ENCODE measurements around the gene USHBP1.
A peak's percentile ranks its signal among the peaks of the same experiment; 100 is the strongest.
"Not testable (repeated sequence)": the region's sequence is repeated elsewhere in the genome, so short reads cannot be mapped to it uniquely, and the experiment has no call there.

Gene USHBP1

DNA sequence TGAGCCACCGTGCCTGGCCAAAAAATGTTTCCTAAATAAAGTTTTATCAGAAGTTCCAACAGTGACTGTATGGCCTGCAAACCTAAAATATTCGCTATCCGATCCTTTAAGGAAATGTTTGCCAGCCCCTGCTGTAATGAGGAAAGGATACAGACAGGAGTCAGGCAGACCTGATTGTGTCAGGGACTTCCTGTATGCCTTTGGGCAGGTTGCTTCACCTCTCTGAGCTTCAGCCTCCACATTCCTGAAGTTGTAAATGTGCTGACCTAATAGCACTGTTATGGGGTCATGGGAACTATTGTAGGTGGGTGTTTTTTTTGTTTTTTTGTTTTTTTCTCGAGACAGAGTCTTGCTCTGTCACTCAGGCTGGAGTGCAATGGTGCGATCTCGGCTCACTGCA lies 32.4 kb upstream of the USHBP1 start:
- DNase-seq (ENCODE audit: insufficient read length, low spot score) (no peak), FAIRE-seq (no peak)
- TF ChIP-seq POLR2A (IDR thresholded peaks at IDR 0.05; ENCODE audit: low read depth, low read length) (no peak), PAX5 (IDR thresholded peaks at IDR 0.05; ENCODE audit: insufficient read depth, low read length, severe bottlenecking) (no peak), POU2F2 (IDR thresholded peaks at IDR 0.05; ENCODE audit: low read depth, low read length) (no peak), POLR2AphosphoS5 (IDR thresholded peaks at IDR 0.05; ENCODE audit: low read depth, low read length) (no peak), TAF1 (IDR thresholded peaks at IDR 0.05; ENCODE audit: low read depth, low read length) (no peak), SPI1 (IDR thresholded peaks at IDR 0.05; ENCODE audit: low read depth, low read length) (no peak)

DNA sequence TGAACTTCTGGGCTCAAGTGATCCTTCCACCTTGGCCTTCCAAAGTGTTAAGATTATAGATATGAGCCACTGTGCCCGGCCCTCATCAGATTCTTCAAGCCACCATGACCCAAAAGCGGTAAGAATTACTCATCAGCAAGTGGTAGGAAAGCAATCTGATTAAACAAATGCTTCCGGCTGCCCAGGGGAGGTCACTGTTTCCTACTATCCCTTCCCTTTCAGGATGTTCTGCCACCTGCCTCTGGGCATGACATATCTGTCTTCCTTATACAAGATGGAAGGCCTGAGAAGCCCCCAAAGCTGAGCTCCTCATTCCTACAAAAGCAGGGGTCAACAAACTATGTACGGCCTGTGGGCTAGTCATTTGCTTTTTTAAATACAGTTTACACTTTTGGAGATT lies 31.7 kb upstream of the USHBP1 start:
- TF ChIP-seq POU2F2 (IDR thresholded peaks at IDR 0.05; ENCODE audit: low read depth, low read length) (no peak), POLR2AphosphoS5 (IDR thresholded peaks at IDR 0.05; ENCODE audit: low read depth, low read length) (no peak), POLR2A (IDR thresholded peaks at IDR 0.05; ENCODE audit: low read depth, low read length) (no peak), TAF1 (IDR thresholded peaks at IDR 0.05; ENCODE audit: low read depth, low read length) (no peak), PAX5 (IDR thresholded peaks at IDR 0.05; ENCODE audit: insufficient read depth, low read length, severe bottlenecking) (no peak)
- DNase-seq (ENCODE audit: insufficient read length, low spot score) (no peak), FAIRE-seq (no peak)

DNA sequence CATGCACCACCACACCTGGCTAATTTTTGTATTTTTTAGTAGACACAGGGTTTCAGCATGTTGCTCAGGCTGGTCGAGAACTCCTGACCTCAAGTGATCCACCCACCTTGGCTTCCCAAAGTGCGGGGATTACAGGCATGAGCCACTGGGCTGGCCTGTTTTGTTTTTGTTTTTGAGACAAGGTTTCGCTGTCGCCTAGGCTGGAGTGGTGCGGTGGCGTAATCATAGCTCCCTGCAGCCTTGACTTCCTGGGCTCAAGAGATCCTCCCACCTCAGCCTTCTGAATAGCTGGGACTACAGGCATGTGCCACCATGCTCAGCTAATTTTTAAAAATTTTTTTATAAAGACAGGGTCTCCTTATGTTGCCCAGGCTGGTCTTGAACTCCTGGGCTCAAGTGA lies 31.0 kb upstream of the USHBP1 start:
- not testable (repeated sequence) for FAIRE-seq; DNase-seq (ENCODE audit: insufficient read length, low spot score)

DNA sequence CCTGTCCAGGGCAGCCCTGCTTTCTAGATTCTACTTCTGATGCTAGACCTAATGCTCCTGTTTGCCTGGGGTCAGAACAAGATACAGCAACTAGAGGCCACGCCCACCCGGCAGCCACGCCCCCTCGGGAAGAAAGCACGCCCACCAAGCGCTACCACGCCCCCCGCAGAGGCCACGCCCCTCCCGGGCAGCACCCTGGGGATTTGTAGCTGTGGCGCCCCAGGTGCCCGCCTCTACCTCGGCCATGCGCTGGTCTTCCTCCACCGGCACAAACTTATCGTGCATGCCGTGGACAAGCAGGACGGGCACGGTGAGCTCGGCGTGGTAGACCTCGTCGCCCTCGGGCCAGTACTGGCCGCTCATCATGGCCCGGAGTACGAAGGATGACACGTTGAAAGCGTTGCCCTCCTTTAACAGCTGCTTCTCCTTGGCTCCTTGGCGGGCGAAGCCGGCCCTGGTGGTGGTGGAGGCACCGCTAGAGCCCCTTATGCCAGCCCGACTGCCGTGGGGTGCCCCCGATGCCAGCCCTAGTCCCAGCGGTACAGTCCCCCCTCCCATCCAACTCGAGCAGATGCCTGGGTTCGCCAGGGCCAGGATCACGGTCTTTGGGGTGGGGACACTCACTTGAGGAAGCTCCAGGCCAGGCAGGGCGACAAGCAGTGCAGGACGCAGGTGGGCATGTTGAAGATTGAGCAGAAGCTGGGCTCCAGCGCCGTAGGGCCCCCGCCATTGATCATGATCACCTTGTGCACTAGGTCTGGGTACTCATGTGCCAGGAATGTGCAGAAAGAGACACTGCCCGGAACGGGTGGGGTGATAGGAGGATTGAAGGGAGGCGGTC lies 29.7 kb upstream of the USHBP1 start:
- FAIRE-seq (peak; percentile 56), DNase-seq (ENCODE audit: insufficient read length, low spot score) (peak; percentile 62)
- TF ChIP-seq POLR2AphosphoS5 (IDR thresholded peaks at IDR 0.05; ENCODE audit: low read depth, low read length) (no peak), PAX5 (IDR thresholded peaks at IDR 0.05; ENCODE audit: insufficient read depth, low read length, severe bottlenecking) (no peak), POLR2A (IDR thresholded peaks at IDR 0.05; ENCODE audit: low read depth, low read length) (no peak), SPI1 (IDR thresholded peaks at IDR 0.05; ENCODE audit: low read depth, low read length) (no peak), POU2F2 (IDR thresholded peaks at IDR 0.05; ENCODE audit: low read depth, low read length) (no peak), TAF1 (IDR thresholded peaks at IDR 0.05; ENCODE audit: low read depth, low read length) (no peak)

DNA sequence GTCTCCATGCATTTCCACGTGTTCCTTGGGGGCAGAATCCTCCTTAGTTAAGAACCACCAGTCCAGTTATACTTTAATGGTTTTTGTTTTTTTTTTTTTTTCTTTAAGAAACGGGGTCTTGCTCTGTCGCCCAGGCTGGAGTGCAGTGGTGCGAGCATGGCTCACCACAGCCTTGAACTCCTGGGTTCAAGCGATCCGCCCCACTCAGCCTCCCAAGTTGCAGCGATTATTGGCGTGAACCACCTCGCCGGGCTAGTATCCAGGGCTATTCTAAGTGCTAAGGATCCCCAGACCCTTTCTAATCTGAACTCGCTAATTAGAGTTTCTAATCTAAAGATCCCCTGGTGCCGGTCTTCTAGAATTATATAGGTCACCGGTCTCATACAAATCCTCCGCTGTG lies 29.1 kb upstream of the USHBP1 start:
- no peak for FAIRE-seq
- DNase-seq (ENCODE audit: insufficient read length, low spot score) = no peak
- TF ChIP-seq POU2F2 (IDR thresholded peaks at IDR 0.05; ENCODE audit: low read depth, low read length) = no peak
- no peak for TF ChIP-seq PAX5 (IDR thresholded peaks at IDR 0.05; ENCODE audit: insufficient read depth, low read length, severe bottlenecking)
- no peak for TF ChIP-seq POLR2A (IDR thresholded peaks at IDR 0.05; ENCODE audit: low read depth, low read length)
- TF ChIP-seq TAF1 (IDR thresholded peaks at IDR 0.05; ENCODE audit: low read depth, low read length) = no peak
- no peak for TF ChIP-seq POLR2AphosphoS5 (IDR thresholded peaks at IDR 0.05; ENCODE audit: low read depth, low read length)
- TF ChIP-seq SPI1 (IDR thresholded peaks at IDR 0.05; ENCODE audit: low read depth, low read length) = no peak

DNA sequence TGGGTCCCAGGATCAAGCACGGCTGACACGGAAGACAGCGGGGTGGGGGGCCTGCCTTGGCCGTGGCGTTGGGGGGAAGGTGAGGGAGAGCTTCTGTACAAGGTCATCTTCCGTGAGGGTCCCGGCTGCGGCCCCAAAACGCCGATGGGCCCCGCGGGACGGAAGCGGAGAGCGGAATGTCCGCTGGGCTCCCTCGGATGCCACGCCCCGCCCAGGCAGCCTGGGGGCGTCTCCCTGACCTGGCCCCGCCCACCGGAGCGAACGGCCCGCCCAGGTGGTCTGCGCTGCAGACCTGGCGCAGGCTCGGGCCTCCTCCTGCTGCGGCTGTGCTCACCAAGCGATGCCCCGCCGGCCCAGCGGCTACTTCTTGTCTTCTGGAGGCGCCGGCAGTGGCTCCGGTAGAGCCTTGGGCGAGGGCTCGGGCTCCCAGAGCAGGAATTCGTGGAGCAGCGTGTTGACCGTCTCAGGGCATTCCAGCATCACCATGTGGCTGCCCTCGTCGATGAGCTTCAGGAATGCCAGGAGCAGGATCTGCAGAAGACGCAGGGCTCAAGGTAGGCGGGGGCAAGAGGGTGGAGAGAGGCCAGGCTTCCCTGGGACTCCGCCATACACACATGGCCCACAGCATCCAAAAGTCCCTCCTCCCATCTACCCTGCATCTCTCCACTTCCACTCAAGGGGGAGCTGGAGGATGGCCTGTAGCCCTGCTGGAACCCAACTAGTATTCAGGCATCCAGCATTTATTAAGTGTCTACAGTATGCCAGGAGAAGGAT lies 27.9 kb upstream of the USHBP1 start:
- DNase-seq (ENCODE audit: insufficient read length, low spot score) (peak; percentile 98), FAIRE-seq (peak; percentile 96)

DNA sequence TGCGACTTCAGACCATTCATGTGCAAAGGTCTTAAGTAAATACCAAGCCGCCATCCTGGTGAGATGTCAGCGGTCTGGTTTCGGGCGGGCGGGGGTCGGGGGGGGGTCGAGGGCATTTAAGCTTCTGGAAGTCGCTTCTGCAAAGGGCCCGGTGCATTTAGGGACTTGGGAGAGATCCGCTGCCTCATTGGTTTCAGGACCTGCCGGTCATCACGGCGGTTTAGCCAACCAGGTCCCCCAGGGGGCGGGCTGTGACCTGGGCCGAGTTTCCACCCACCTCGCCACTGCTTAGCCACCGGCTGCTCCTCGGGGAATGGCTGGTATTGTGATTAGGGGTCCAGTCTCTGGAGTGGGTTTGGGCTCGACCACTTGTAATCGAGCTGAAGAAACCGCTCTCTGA lies 24.9 kb upstream of the USHBP1 start:
- DNase-seq (ENCODE audit: insufficient read length, low spot score) (peak; percentile 77), FAIRE-seq (peak; percentile 41)
- no peak for TF ChIP-seq SPI1 (IDR thresholded peaks at IDR 0.05; ENCODE audit: low read depth, low read length)
- TF ChIP-seq POU2F2 (IDR thresholded peaks at IDR 0.05; ENCODE audit: low read depth, low read length) = no peak
- no peak for TF ChIP-seq TAF1 (IDR thresholded peaks at IDR 0.05; ENCODE audit: low read depth, low read length)
- no peak for TF ChIP-seq POLR2AphosphoS5 (IDR thresholded peaks at IDR 0.05; ENCODE audit: low read depth, low read length)
- no peak for TF ChIP-seq PAX5 (IDR thresholded peaks at IDR 0.05; ENCODE audit: insufficient read depth, low read length, severe bottlenecking)
- no peak for TF ChIP-seq POLR2A (IDR thresholded peaks at IDR 0.05; ENCODE audit: low read depth, low read length)

More for the DNA sequence above, 27.9 kb upstream of the USHBP1 start:
- TF ChIP-seq POLR2A (IDR thresholded peaks at IDR 0.05; ENCODE audit: low read depth, low read length) = no peak
- TF ChIP-seq PAX5 (IDR thresholded peaks at IDR 0.05; ENCODE audit: insufficient read depth, low read length, severe bottlenecking) = no peak
- no peak for TF ChIP-seq SPI1 (IDR thresholded peaks at IDR 0.05; ENCODE audit: low read depth, low read length)
- TF ChIP-seq TAF1 (IDR thresholded peaks at IDR 0.05; ENCODE audit: low read depth, low read length) = no peak
- peak; percentile 54; the same call in 1 of the 2 replicates for TF ChIP-seq POU2F2 (IDR thresholded peaks at IDR 0.05; ENCODE audit: low read depth, low read length)
- TF ChIP-seq POLR2AphosphoS5 (IDR thresholded peaks at IDR 0.05; ENCODE audit: low read depth, low read length) = no peak

DNA sequence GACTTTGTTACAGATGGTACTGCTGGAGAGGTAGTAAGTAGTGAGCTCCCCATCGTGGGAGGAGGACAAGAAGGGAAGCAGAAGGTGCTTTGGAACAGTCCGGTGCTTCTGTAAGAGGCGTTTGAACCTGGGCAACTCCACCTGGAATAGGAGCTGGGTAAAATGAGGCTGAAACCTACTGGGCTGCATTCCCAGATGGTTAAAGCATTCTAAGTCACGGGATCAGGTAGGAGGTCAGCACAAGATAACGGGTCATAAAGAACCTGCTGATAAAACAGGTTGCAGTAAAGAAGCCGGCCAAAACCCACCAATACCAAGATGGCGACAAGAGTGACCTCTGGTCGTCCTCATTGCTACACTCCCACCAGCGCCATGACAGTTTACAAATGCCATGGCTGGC lies 22.2 kb upstream of the USHBP1 start:
- TF ChIP-seq TAF1 (IDR thresholded peaks at IDR 0.05; ENCODE audit: low read depth, low read length) (no peak), SPI1 (IDR thresholded peaks at IDR 0.05; ENCODE audit: low read depth, low read length) (no peak), PAX5 (IDR thresholded peaks at IDR 0.05; ENCODE audit: insufficient read depth, low read length, severe bottlenecking) (no peak), POU2F2 (IDR thresholded peaks at IDR 0.05; ENCODE audit: low read depth, low read length) (no peak), POLR2AphosphoS5 (IDR thresholded peaks at IDR 0.05; ENCODE audit: low read depth, low read length) (no peak), POLR2A (IDR thresholded peaks at IDR 0.05; ENCODE audit: low read depth, low read length) (no peak)
- DNase-seq (ENCODE audit: insufficient read length, low spot score) (no peak), FAIRE-seq (no peak)

DNA sequence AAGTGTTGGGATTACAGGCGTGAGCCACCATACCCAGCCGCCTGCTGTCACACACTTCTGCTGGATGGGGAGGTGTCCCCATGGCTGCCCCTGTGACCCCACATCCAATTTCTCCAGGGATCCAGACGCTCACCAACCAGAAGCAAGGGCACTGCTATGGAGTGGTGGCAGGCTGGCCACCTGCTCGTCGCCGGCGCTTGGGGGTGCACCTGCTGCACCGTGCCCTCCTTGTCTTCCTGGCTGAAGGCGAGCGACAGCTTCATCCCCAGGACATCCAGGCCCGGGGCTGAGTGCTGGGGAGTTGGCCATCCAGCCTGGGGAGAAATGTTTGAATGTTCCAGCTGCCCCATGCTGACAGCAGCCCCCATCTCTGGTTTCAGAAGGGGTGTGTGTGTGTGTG lies 21.7 kb upstream of the USHBP1 start:
- FAIRE-seq (no peak), DNase-seq (ENCODE audit: insufficient read length, low spot score) (no peak)
- TF ChIP-seq POU2F2 (IDR thresholded peaks at IDR 0.05; ENCODE audit: low read depth, low read length) (no peak), POLR2A (IDR thresholded peaks at IDR 0.05; ENCODE audit: low read depth, low read length) (no peak), PAX5 (IDR thresholded peaks at IDR 0.05; ENCODE audit: insufficient read depth, low read length, severe bottlenecking) (no peak)

Data from GM12891 (cell line).